ENCODE results near the gene TMEM151A.

DNA sequence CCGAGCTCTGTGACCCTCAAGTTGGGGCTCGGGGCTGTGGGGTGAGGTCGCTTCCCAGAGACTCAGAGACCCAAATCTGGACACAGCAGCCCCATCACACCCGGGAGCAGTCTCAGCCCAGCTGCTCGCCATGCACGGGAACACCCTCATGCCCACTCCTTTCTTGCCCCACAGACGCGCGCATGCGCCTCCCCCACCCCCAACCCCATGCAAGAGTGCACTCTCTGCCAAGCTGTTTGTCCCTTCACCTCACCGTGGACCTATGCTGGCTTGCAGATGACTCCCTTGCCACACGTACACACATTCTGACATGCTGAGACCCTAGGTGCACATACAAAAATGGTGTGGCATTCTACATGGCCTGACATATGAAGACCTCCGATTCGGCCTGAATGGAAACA is 25.6 kb downstream of the TMEM151A start:
- TF ChIP-seq, protein P1, sequence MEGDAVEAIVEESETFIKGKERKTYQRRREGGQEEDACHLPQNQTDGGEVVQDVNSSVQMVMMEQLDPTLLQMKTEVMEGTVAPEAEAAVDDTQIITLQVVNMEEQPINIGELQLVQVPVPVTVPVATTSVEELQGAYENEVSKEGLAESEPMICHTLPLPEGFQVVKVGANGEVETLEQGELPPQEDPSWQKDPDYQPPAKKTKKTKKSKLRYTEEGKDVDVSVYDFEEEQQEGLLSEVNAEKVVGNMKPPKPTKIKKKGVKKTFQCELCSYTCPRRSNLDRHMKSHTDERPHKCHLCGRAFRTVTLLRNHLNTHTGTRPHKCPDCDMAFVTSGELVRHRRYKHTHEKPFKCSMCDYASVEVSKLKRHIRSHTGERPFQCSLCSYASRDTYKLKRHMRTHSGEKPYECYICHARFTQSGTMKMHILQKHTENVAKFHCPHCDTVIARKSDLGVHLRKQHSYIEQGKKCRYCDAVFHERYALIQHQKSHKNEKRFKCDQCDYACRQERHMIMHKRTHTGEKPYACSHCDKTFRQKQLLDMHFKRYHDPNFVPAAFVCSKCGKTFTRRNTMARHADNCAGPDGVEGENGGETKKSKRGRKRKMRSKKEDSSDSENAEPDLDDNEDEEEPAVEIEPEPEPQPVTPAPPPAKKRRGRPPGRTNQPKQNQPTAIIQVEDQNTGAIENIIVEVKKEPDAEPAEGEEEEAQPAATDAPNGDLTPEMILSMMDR (IDR thresholded peaks at IDR 0.05) = no peak
- TF ChIP-seq POLR2A (IDR thresholded peaks at IDR 0.05) = no peak

Data from ovary (tissue), 3 donors.